HG02642 (cell line): ENCODE results near the gene PTPRA.
"Not testable (repeated sequence)": the region's sequence is repeated elsewhere in the genome, so short reads cannot be mapped to it uniquely, and the experiment has no call there.

Source experiments
- ATAC-seq: cut with Tn5 transposase; IDR thresholded peaks from one replicate; pipeline ENCODE4 v1.9.1; 2021; ENCODE audit warnings: mild to moderate bottlenecking; ENCODE audit not compliant: unreplicated experiment, poor library complexity

Gene PTPRA

GRCh38 chr20:2984956-2985661 lies 111.8 kb downstream of the PTPRA start:
- ATAC-seq, result no peak

GRCh38 chr20:2986466-2986865 lies 113.2 kb downstream of the PTPRA start:
- no peak for ATAC-seq

DNA sequence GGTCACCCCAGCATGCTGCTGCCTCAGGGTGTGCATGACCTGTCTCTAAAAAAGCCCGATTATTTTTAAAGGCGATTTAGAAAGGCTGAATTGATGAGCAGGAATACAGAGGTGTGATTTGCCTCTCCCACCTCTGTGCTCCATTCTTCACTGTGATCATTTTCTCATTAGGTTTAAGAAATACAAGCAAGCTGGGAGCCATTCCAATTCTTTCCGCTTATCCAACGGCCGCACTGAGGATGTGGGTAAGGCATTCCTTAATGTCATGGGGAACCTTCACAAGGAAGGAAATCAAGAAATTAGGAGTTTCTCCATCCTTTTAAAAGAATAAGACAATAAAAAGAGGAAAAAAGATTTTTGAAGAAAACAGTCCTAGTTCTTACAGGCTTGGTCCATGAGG lies 114.6 kb downstream of the PTPRA start:
- no peak for ATAC-seq

GRCh38 chr20:2991532-2991931 lies 118.3 kb downstream of the PTPRA start:
- ATAC-seq, result no peak

- no peak for ATAC-seq
Measured at GRCh38 chr20:2993250-2993649, 120.0 kb downstream of the PTPRA start.

GRCh38 chr20:2995796-2996195 lies 122.5 kb downstream of the PTPRA start:
- no peak for ATAC-seq

DNA sequence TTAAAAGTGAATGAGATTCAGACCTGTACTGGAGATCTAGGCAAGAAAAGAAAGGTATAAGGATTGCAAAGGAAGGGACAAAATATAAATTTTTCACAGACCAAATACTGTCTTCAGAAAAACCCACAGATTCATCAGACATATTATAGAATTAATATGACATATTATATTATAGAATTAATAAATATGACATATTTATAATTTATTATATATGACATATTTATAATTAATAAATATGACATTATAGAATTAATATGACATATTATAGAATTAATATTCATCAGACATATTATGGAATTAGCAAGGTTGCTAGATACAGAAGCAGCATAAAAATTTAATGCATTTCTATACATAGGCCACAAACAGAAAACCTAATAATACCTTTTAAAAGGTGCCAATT lies 125.4 kb downstream of the PTPRA start:
- ATAC-seq, result no peak

GRCh38 chr20:3000852-3001523 lies 127.7 kb downstream of the PTPRA start:
- ATAC-seq, result peak; percentile 62

GRCh38 chr20:3003416-3003815 lies 130.1 kb downstream of the PTPRA start:
- no peak for ATAC-seq

- no peak for ATAC-seq
Measured at GRCh38 chr20:3010985-3011723, 137.9 kb downstream of the PTPRA start.

- ATAC-seq, result no peak
Measured at GRCh38 chr20:3011752-3012151, 138.5 kb downstream of the PTPRA start.

DNA sequence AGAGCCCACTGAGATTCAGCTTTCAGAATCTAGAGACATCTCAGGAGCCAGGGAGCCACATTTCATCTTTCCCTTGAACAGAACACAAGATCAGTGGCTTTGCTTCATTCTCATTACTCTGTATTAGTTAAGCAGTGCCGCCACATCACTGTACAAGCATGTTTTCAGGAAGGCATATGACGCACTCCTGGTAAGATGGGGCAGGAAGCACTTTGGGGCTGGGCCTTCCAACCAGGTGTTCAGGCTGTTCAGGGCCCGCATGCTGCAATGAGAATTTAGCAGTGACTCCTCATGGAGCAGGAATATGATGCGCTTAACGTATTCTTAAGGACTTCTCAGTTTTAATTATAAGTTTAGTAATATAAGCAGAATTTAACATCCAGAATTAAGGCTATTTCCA lies 140.5 kb downstream of the PTPRA start:
- no peak for ATAC-seq

DNA sequence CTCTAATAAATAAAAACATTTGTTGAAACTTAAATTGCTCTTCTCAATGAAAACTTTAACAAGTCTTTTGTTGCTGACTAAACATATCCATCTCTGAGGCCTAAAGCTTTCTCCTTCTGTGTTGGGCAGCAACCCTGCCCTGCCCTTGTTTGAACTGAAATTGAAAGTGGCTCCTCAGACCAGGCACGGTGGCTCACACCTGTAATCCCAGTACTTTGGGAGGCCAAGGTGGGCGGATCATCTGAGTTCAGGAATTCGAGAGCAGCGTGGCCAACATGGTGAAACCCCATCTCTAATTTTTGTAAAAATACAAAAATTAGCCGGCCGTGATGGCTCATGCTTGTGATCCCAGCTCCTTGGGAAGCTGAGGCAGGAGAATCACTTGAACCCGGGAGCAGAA lies 140.9 kb downstream of the PTPRA start:
- no peak for ATAC-seq

GRCh38 chr20:3014662-3015061 lies 141.4 kb downstream of the PTPRA start:
- no peak for ATAC-seq

- not testable (repeated sequence) for ATAC-seq
Measured at GRCh38 chr20:3015302-3015701, 142.0 kb downstream of the PTPRA start.

DNA sequence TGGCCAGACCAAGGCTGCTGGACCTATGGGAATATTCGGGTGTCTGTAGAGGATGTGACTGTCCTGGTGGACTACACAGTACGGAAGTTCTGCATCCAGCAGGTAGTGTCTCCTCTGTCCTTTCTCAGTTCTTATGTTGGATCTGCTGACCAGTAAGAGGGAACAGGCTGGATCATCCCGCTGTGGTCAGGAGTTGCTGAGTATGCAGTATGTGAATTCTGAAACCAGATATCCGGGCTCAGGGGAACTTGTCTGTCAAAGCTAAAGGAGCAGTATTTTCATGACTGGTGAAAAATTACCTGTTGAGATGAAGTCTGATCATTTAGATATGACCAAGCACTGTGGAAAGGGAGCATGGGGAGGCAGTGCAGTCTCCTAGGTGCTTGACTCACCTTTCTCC lies 148.0 kb downstream of the PTPRA start:
- ATAC-seq, result no peak

GRCh38 chr20:3021777-3022176 lies 148.5 kb downstream of the PTPRA start:
- no peak for ATAC-seq

DNA sequence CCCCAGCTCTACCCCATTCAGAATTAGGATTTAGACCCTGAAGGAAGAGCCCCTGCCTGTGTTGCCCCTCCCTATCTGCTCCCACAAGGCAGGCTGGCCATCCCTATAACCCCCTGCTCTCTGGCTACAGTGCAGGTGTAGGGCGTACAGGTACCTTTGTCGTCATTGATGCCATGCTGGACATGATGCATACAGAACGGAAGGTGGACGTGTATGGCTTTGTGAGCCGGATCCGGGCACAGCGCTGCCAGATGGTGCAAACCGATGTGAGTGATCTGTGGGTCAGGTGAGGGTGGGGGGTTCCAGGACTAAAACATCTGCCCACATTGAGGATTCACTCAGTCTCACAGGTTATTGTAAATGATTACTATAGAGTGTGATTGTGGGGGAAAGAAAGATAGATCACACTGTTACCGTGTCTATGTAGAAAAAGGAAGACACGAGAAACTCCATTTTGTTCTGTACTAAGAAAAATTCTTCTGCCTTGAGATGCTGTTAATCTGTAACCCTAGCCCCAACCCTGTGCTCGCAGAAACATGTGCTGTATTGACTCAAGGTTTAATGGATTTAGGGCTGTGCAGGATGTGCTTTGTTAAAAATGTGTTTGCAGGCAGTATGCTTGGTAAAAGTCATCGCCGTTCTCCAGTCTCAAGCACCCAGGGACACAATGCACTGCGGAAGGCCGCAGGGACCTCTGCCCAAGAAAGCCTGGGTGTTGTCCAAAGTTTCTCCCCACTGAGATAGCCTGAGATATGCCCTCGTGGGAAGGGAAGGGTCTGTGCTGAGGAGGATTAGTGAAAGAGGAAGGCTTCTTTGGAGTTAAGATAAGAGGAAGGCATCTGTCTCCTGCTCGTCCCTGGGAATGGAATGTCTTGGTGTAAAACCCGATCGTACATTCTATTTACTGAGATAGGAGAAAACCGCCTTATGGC lies 149.5 kb downstream of the PTPRA start:
- ATAC-seq, result not testable (repeated sequence)

- ATAC-seq, result no peak
Measured at GRCh38 chr20:3027987-3028386, 154.7 kb downstream of the PTPRA start.

DNA sequence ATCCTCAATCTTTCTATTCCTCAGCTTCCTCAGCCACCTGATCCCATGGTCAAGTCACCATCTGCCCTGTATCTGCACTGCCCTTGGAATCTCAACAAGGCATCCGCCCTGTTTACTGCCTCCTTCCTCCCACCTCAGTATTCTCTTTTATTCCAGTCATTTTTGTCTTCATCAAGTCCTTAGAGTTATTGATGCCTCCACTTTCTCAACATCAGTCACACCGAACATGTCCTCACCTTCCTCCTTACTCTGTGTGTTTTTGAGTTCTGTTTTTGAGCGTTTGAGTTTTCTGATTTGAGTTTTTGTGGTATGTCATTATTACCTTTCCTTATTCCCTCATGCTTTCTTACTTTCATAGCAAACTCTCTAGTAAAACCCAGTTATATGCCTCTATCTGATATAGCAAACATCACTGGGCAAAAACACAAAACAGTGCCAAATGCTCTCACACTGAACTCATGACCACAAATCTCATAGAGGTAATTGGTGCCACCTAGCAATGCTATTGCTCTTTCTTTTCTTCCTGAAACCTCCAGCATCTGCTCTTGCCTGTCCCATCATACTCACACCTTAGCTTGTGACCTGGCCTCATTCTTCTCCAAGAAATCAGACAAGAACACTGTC lies 158.4 kb downstream of the PTPRA start:
- no peak for ATAC-seq
